Parathyroid adenoma (tissue), 2 donors: ENCODE results near the gene PEBP1.
A peak's percentile ranks its signal among the peaks of the same experiment; 100 is the strongest.

Experiments used
- H2AFZ ChIP-seq: fragments of 300-600 bp; sonication (generic); one replicate; pipeline ENCODE4 v1.7.0; 2017; ENCODE audit warnings: antibody characterized with exemption, mild to moderate bottlenecking
- H3K27ac ChIP-seq: fragments of 300-600 bp; sonication (generic); one replicate; pipeline ENCODE4 v1.7.0; 2017
- H3K27me3 ChIP-seq: fragments of 300-600 bp; sonication (generic); one replicate; pipeline ENCODE4 v1.7.0; 2017; ENCODE audit warnings: low read length; ENCODE audit not compliant: control insufficient read depth, insufficient read depth
- H3K36me3 ChIP-seq: fragments of 300-600 bp; sonication (generic); one replicate; pipeline ENCODE4 v1.7.0; 2017; ENCODE audit warnings: low read length; ENCODE audit not compliant: control insufficient read depth, insufficient read depth
- H3K4me1 ChIP-seq: fragments of 300-600 bp; sonication (generic); one replicate; pipeline ENCODE4 v1.7.0; 2017; ENCODE audit warnings: control low read depth
- H3K4me2 ChIP-seq: fragments of 300-600 bp; sonication (generic); one replicate; pipeline ENCODE4 v1.7.0; 2017; ENCODE audit warnings: low read length
- H3K4me3 ChIP-seq: fragments of 300-600 bp; sonication (generic); one replicate; pipeline ENCODE4 v1.7.0; 2017; ENCODE audit warnings: low read depth, low read length
- H3K79me2 ChIP-seq: fragments of 300-600 bp; sonication (generic); one replicate; pipeline ENCODE4 v1.7.0; 2017; ENCODE audit warnings: control low read depth
- H3K9ac ChIP-seq: fragments of 300-600 bp; sonication (generic); one replicate; pipeline ENCODE4 v1.7.0; 2017; ENCODE audit warnings: mild to moderate bottlenecking
- H3K9me3 ChIP-seq: fragments of 300-600 bp; sonication (generic); one replicate; pipeline ENCODE4 v1.7.0; 2017; ENCODE audit warnings: low read length; ENCODE audit not compliant: control insufficient read depth
- TF ChIP-seq, protein P1 (sequence below): fragments of 300-600 bp; sonication (generic); IDR thresholded peaks from one replicate; pipeline ENCODE4 v1.7.0; 2017; ENCODE audit warnings: antibody characterized with exemption, mild to moderate bottlenecking
- donor health status: primary hyperparathyroidism.

PEBP1 gene

GRCh38 chr12:118148287-118148686 lies 12.4 kb downstream of the PEBP1 start:
- TF ChIP-seq, protein P1, sequence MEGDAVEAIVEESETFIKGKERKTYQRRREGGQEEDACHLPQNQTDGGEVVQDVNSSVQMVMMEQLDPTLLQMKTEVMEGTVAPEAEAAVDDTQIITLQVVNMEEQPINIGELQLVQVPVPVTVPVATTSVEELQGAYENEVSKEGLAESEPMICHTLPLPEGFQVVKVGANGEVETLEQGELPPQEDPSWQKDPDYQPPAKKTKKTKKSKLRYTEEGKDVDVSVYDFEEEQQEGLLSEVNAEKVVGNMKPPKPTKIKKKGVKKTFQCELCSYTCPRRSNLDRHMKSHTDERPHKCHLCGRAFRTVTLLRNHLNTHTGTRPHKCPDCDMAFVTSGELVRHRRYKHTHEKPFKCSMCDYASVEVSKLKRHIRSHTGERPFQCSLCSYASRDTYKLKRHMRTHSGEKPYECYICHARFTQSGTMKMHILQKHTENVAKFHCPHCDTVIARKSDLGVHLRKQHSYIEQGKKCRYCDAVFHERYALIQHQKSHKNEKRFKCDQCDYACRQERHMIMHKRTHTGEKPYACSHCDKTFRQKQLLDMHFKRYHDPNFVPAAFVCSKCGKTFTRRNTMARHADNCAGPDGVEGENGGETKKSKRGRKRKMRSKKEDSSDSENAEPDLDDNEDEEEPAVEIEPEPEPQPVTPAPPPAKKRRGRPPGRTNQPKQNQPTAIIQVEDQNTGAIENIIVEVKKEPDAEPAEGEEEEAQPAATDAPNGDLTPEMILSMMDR = no peak
- Histone ChIP-seq H3K9me3 (no peaks in the 10 kb centered on the region), H3K9ac (no peak overlapping the region), H3K4me2 (no peak overlapping the region), H3K27me3 (no peaks in the 10 kb centered on the region), H3K79me2 (peaks cover 7% of the 10 kb centered on the region), H3K27ac (peak overlapping the region; percentile 0), H3K4me3 (no peak overlapping the region), H3K36me3 (no peaks in the 10 kb centered on the region), H2AFZ (no peak overlapping the region), H3K4me1 (peaks cover 34% of the 10 kb centered on the region)

DNA sequence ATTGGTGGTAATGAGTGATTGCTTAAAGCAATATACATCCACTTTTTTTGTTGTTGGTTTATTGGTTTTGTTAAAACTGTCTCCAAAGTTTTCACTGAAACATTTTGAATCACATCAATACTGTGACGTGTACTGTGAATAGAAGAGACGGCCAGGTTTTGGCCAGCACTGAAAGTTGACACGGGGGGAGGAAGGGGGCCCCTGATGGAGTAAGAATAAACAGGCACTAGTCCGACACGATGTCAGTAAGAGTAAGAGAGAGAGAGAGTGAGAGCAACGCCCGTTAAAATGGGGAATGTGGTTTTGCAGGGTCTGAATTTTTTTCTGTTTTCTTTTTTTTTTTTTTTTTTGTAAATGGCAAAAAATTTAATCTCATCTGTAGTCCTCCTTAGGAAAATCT lies 14.7 kb downstream of the PEBP1 start:
- Histone ChIP-seq H3K36me3 (no peaks in the 10 kb centered on the region), H3K4me1 (peaks cover 26% of the 10 kb centered on the region), H3K27me3 (no peaks in the 10 kb centered on the region), H3K4me3 (no peak overlapping the region), H3K4me2 (no peak overlapping the region), H3K9ac (no peak overlapping the region), H3K79me2 (peaks cover 7% of the 10 kb centered on the region), H3K9me3 (no peaks in the 10 kb centered on the region), H2AFZ (no peak overlapping the region), H3K27ac (no peak overlapping the region)
- TF ChIP-seq, protein P1 = no peak

DNA sequence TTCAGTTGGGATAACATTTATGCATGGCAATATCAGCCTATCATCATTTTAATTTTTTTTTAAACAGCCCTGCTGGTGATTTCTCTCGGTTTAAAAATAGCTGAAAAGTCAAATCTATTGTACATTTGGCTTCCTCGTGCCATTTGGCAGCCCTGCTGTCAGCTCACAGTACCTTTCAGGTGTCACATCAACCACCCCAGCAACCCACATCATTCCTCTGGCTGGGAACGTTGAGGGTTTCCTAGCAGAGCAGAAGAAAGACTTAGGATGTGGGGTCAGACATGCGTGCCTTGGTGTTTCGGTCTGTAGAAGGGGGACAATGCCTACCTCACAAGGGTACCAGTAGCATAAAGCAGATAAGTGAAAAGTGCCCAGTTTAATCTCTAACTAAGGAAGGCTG lies 15.8 kb downstream of the PEBP1 start:
- TF ChIP-seq, protein P1 = no peak
- no peak overlapping the region for H3K27ac ChIP-seq

GRCh38 chr12:118160536-118160935 lies 24.6 kb downstream of the PEBP1 start:
- Histone ChIP-seq H3K9me3 (no peaks in the 10 kb centered on the region), H3K27ac (no peak overlapping the region), H3K4me1 (no peaks in the 10 kb centered on the region), H3K27me3 (no peaks in the 10 kb centered on the region), H3K9ac (no peak overlapping the region), H3K4me2 (no peak overlapping the region), H2AFZ (no peak overlapping the region), H3K36me3 (no peaks in the 10 kb centered on the region), H3K79me2 (no peaks in the 10 kb centered on the region), H3K4me3 (no peak overlapping the region)
- TF ChIP-seq, protein P1 = no peak

More for the DNA sequence above, 15.8 kb downstream of the PEBP1 start:
- Histone ChIP-seq H3K36me3 (no peaks in the 10 kb centered on the region), H3K9me3 (no peaks in the 10 kb centered on the region), H3K79me2 (peaks cover 5% of the 10 kb centered on the region), H3K9ac (no peak overlapping the region), H3K4me2 (no peak overlapping the region), H3K4me1 (peaks cover 23% of the 10 kb centered on the region), H2AFZ (no peak overlapping the region), H3K27me3 (no peaks in the 10 kb centered on the region), H3K4me3 (no peak overlapping the region)

- Histone ChIP-seq H3K4me1 (no peaks in the 10 kb centered on the region), H3K27me3 (no peaks in the 10 kb centered on the region), H3K9ac (no peak overlapping the region), H2AFZ (peak overlapping the region; percentile 22), H3K4me2 (no peak overlapping the region), H3K36me3 (no peaks in the 10 kb centered on the region), H3K27ac (no peak overlapping the region), H3K9me3 (no peaks in the 10 kb centered on the region), H3K79me2 (no peaks in the 10 kb centered on the region), H3K4me3 (no peak overlapping the region)
- TF ChIP-seq, protein P1 = peak; percentile 71
Measured at GRCh38 chr12:118164798-118165486, 29.0 kb downstream of the PEBP1 start.
